K562 (cell line): ENCODE data around the gene PNRC1. TPM values are rescaled to one million over a fixed set of nuclear protein-coding genes. Genes with fewer than 3 reads are reported as not detected.

ENCODE experiments used
- ATAC-seq: fragments of 200-7000 bp; cut with Tn5 transposase; 3 replicates; pipeline ENCODE4 v1.9.1; 2020; ENCODE audit warnings: moderate library complexity
- BruUV-seq: library from RNA; stranded (reverse); fragments of 400-500 nt; replicated peaks from 2 replicates; lab custom pipeline; 2021; lab: Mats Ljungman, UMichigan
- CTCF ChIA-PET: fragments of 300-600 bp; formaldehyde crosslinking; extraction: SDS; loops from one replicate; lab custom pipeline; 2021; ENCODE audit warnings: low intra/inter-chr PET ratio; lab: Yijun Ruan, JAX
- POLR2A ChIA-PET: fragments of 300-600, 350-650 bp; sonication (Branson Sonifier 250); formaldehyde crosslinking; extraction: SDS; loops from one replicate; lab custom pipeline; 2021; ENCODE audit warnings: antibody characterized with exemption, inconsistent platforms; lab: Yijun Ruan, JAX
- DNase-seq, 4 experiments: peaks; one replicate each; pipeline versions ENCODE4 v3.0.0 to v3.0.0-alpha.2; 2011 to 2018; ENCODE audit warnings: low spot score in 3 of 4, mixed read lengths in 3 of 4; ENCODE audit errors: extremely low read depth in 1 of 4
- FAIRE-seq: peaks from 2 replicates; lab custom pipeline; 2011; peaks lifted over from hg19 to GRCh38; lab: Jason Lieb, UNC
- H2AFZ ChIP-seq: 2 replicates; pipeline ENCODE4 v1.6.0; 2011; ENCODE audit warnings: low read depth, low read length, control low read depth, inconsistent platforms
- H3K27ac ChIP-seq: fragments of 200-600 bp; 3 replicates; pipeline ENCODE4 v1.8.0; 2011; ENCODE audit warnings: low read depth, mild to moderate bottlenecking, control low read depth, inconsistent platforms, low read length, moderate library complexity, mixed read lengths; ENCODE audit errors: extremely low read depth
- H3K27me3 ChIP-seq, 2 experiments: fragments of 300-600 bp in 1 of 2; 2 replicates in 1 of 2; 3 replicates in 1 of 2; pipeline versions ENCODE4 v1.6.0 to v1.8.0; 2011; ENCODE audit warnings: inconsistent platforms in 2 of 2, low read length in 2 of 2, mild to moderate bottlenecking in 1 of 2, mixed read lengths in 1 of 2, moderate library complexity in 1 of 2; ENCODE audit not compliant: control insufficient read depth in 2 of 2, insufficient read depth in 2 of 2
- H3K36me3 ChIP-seq: fragments of 300-600 bp; 3 replicates; pipeline ENCODE4 v1.8.0; 2011; ENCODE audit warnings: mild to moderate bottlenecking, low read length, inconsistent platforms; ENCODE audit not compliant: control insufficient read depth, insufficient read depth
- H3K4me1 ChIP-seq, 2 experiments: fragments of 200-600 bp in 1 of 2; replicated peaks in 1 of 2; 2 replicates in 1 of 2; 3 replicates in 1 of 2; pipeline versions ENCODE4 v1.5.1 to v1.8.0; 2011; ENCODE audit warnings: inconsistent platforms in 2 of 2, low read length in 2 of 2, mild to moderate bottlenecking in 1 of 2, mixed read lengths in 1 of 2, moderate library complexity in 1 of 2; ENCODE audit not compliant: control insufficient read depth in 2 of 2, insufficient read depth in 2 of 2
- H3K4me2 ChIP-seq: 2 replicates; pipeline ENCODE4 v1.6.1; 2011; ENCODE audit warnings: low read length, control low read depth, inconsistent platforms, mixed read lengths; ENCODE audit not compliant: insufficient read depth
- H3K4me3 ChIP-seq: fragments of 200-600 bp; sonication (generic), shearing (Covaris generic); 2 replicates; pipeline ENCODE4 v1.5.1; 2016; ENCODE audit warnings: control low read depth, inconsistent platforms
- H3K79me2 ChIP-seq: fragments of 200-600 bp; 3 replicates; pipeline ENCODE4 v1.8.0; 2011; ENCODE audit warnings: low read length, inconsistent platforms; ENCODE audit not compliant: control insufficient read depth, insufficient read depth
- H3K9ac ChIP-seq, 2 experiments: 2 replicates each; pipeline versions ENCODE4 v1.6.0 to v1.6.1; 2011; ENCODE audit warnings: low read depth in 2 of 2, low read length in 2 of 2, control low read depth in 1 of 2, inconsistent platforms in 1 of 2, mild to moderate bottlenecking in 1 of 2, mixed read lengths in 1 of 2; ENCODE audit not compliant: insufficient read depth in 1 of 2
- H3K9me1 ChIP-seq: one replicate; pipeline ENCODE4 v1.6.0; 2011; ENCODE audit warnings: inconsistent platforms, mild to moderate bottlenecking, low read length, moderate library complexity; ENCODE audit not compliant: control insufficient read depth, insufficient read depth
- H3K9me3 ChIP-seq: replicated peaks from 2 replicates; pipeline ENCODE4 v1.5.1; 2011; ENCODE audit warnings: low read depth, low read length, inconsistent platforms; ENCODE audit not compliant: control insufficient read depth, insufficient read depth
- H4K20me1 ChIP-seq: replicated peaks from 2 replicates; pipeline ENCODE4 v1.6.1; 2011; ENCODE audit warnings: low read length, inconsistent platforms, mixed read lengths; ENCODE audit not compliant: control insufficient read depth, insufficient read depth
- GATAD2B ChIP-seq: fragments of 450-650 bp; IDR thresholded peaks from 2 replicates; pipeline ENCODE4 v1.6.1; 2017; ENCODE audit warnings: mild to moderate bottlenecking, borderline replicate concordance
- GTF2E2 ChIP-seq: fragments of 200-800 bp; sonication (Bioruptor generic); IDR thresholded peaks from 2 replicates; pipeline ENCODE4 v1.6.1; 2016; ENCODE audit warnings: missing genetic modification characterization, missing compliant biosample characterization
- NFIC ChIP-seq: fragments of 450-650 bp; IDR thresholded peaks from 2 replicates; pipeline ENCODE4 v1.6.1; 2017; ENCODE audit warnings: mild to moderate bottlenecking, inconsistent platforms
- NONO ChIP-seq, 2 experiments: fragments of 200-400 bp in 1 of 2; fragments of 450-650 bp in 1 of 2; formaldehyde crosslinking in 1 of 2; IDR thresholded peaks; 2 replicates each; pipeline ENCODE4 v1.6.1; 2017; ENCODE audit warnings: low read depth in 2 of 2, mild to moderate bottlenecking in 2 of 2, moderate library complexity in 2 of 2, low read length in 1 of 2
- NUFIP1 ChIP-seq: fragments of 450-650 bp; IDR thresholded peaks from 2 replicates; pipeline ENCODE4 v1.6.1; 2018; ENCODE audit not compliant: partially characterized antibody
- UBTF ChIP-seq, 2 experiments: IDR thresholded peaks; 2 replicates each; pipeline ENCODE4 v1.6.1; 2012; ENCODE audit warnings: improper control_type of control experiment in 2 of 2, low read depth in 2 of 2, low read length in 2 of 2, borderline replicate concordance in 1 of 2
- XRCC4 ChIP-seq: IDR thresholded peaks from one replicate; pipeline ENCODE4 v1.6.1; 2011; ENCODE audit not compliant: insufficient read depth, insufficient read length; ENCODE audit errors: extremely low read depth
- WGBS: fragments of 100-300 bp; shearing (Covaris generic); methylation state at CpG from one replicate; pipeline ENCODE4 v1.1.6; 2016; ENCODE audit warnings: low coverage, mixed read lengths; ENCODE audit not compliant: insufficient coverage; ENCODE audit errors: missing lambda C conversion rate; 5-methylcytosine and 5-hydroxymethylcytosine counted together
- in situ Hi-C: fragments of 300-500 bp; cut with MboI; formaldehyde crosslinking; loops from 4 replicates; pipeline ENCODE4 v1.15.0; 2018; ENCODE audit warnings: inconsistent platforms, mixed read lengths
- intact Hi-C: fragments of 100-400 bp; cut with micrococcal nuclease; formaldehyde crosslinking; loops from 2 replicates; pipeline ENCODE4 v1.14.2; 2022
- polyA plus RNA-seq, 8 experiments: library from polyadenylated mRNA; depleted of rRNA in 4 of 8; stranded (reverse) in 5 of 8; unstranded in 3 of 8; fragments of >200 nt; fragmentation: Nextera tagmentation in 2 of 8; fragmentation: Illumina TruSeq in 1 of 8; extraction: Ambion mirVana in 2 of 8; extraction: Trizol in 1 of 8; gene quantifications; 2 replicates each; pipeline versions ENCODE4 v1.2.1 to v1.2.3, GENCODE V29; 2011 to 2014; ENCODE audit warnings: inconsistent platforms in 1 of 8, missing spikeins in 1 of 8
- total RNA-seq, 7 experiments: library from RNA; depleted of rRNA in 6 of 7; stranded (reverse); fragments of >200 nt in 6 of 7; fragmentation: Illumina TruSeq in 2 of 7; extraction: Trizol in 2 of 7; gene quantifications; 2 replicates each; pipeline versions ENCODE4 v1.2.1 to v1.2.3, GENCODE V29; 2011 to 2021; ENCODE audit warnings: low replicate concordance in 1 of 7

The PNRC1 gene
- total and polyA plus RNA-seq, 9 of the 15 experiments (the other 6 are each of a cell fraction or from before 2014, with no cell fraction given): 1.2 to 10.8 (median 6.5) TPM

GRCh38 chr6:89048985-89049384 lies 31.6 kb upstream of the PNRC1 start:
- H4K20me1 ChIP-seq: no peaks in the 10 kb centered on the region
- DNase-seq (no peak), ATAC-seq (no peak)
- POLR2A ChIA-PET: no interaction called here
- no peaks in the 10 kb centered on the region for H3K36me3 ChIP-seq
- in situ Hi-C loops: no loop called here
- no peak overlapping the region for H3K4me3 ChIP-seq
- no peaks in the 10 kb centered on the region; a peak in 1 of 5 replicates for H3K4me1 ChIP-seq
- H3K79me2 ChIP-seq: no peaks in the 10 kb centered on the region
- no peaks in the 10 kb centered on the region for H3K9me1 ChIP-seq
- no peak overlapping the region for H3K9ac ChIP-seq
- TF ChIP-seq GATAD2B: no peak
- no peak for TF ChIP-seq GTF2E2 (tag)
- TF ChIP-seq UBTF (IDR thresholded peaks at IDR 0.05; ENCODE audit: borderline replicate concordance in 1 of 2, low read depth in 2 of 2, low read length in 2 of 2): no peak
- peak; percentile 25; the same call in 1 of the 2 replicates for TF ChIP-seq NFIC
- no peak for TF ChIP-seq NUFIP1
- no peak for TF ChIP-seq NONO (IDR thresholded peaks at IDR 0.05; ENCODE audit: low read depth in 2 of 2, low read length in 1 of 2)
- TF ChIP-seq XRCC4: no peak
- TF ChIP-seq, all 486 proteins: peak for 1
- BruUV-seq: no TSS peak
- Histone ChIP-seq H3K9me3 (no peaks in the 10 kb centered on the region), H3K27me3 (no peaks in the 10 kb centered on the region), H3K27ac (no peak overlapping the region), H3K4me2 (no peak overlapping the region), H2AFZ (no peak overlapping the region)
- no peak for FAIRE-seq
- WGBS: 0% methylated on average over 1 of the region's 1 CpG
- CTCF ChIA-PET: no interaction called here
- intact Hi-C loops: no loop called here
